ENCODE results near the gene CPNE1.

CPNE1 gene

DNA sequence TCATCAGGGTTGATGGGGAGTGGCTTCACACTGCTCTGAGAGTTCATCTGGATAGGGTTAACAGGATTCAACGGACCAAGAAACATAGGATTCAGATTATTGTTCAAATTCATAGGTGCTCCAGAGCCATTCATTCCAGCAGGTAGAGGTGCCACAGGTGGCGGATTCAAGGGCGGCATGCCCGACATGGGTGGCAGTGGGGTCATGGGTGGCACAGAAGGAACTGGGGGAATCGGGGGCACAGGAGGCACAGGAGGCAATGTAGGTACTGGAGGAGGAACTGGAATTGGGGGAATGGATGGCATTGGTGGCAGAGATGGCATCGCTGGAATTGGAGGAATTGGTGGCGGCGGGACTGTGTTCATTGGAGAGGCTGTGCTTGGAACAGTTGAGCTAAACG lies 10.3 kb downstream of the CPNE1 start:
- no peak overlapping the region for H3K4me3 ChIP-seq (ENCODE audit: low read length)
- H4K20me1 ChIP-seq (ENCODE audit: insufficient read depth, low read length) = peaks cover 91% of the 10 kb centered on the region
- H3K36me3 ChIP-seq (replicated peaks; ENCODE audit: low read depth, low read length) = peaks cover 53% of the 10 kb centered on the region

DNA sequence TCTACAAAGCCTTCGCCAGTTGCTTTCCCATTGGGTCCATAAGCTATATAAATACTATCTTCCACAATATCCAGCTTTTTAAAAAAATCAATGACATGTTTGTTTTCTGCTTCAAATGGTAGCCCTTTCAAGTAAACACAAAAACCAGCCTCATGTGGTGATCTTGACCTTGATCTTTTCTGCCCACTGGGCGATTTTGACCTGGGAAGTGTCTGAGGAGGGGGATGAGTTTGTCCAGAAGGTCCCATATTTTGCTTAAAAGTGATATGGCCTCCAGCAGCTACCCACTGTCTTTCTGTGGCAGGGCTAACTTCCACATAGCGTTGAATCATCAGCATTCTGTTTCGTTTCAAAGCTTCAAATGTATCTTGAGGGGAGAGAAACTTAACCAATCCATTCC lies 10.8 kb downstream of the CPNE1 start:
- H3K4me3 ChIP-seq (ENCODE audit: low read length) = no peak overlapping the region
- no peaks in the 10 kb centered on the region for H3K4me1 ChIP-seq (ENCODE audit: low read length)
- no peak overlapping the region for H3K9ac ChIP-seq (ENCODE audit: low read length)
- no peak overlapping the region for H2AFZ ChIP-seq (ENCODE audit: low read depth, low read length)
- peaks cover 58% of the 10 kb centered on the region for H3K36me3 ChIP-seq (replicated peaks; ENCODE audit: low read depth, low read length)
- H3K79me2 ChIP-seq (ENCODE audit: low read length) = peaks cover 100% of the 10 kb centered on the region
- no peak overlapping the region for H3K27ac ChIP-seq (ENCODE audit: low read length)
- H4K20me1 ChIP-seq (ENCODE audit: insufficient read depth, low read length) = peaks cover 91% of the 10 kb centered on the region
- no peak for TF ChIP-seq EZH2phosphoT487 (IDR thresholded peaks at IDR 0.05; ENCODE audit: low read depth)
- TF ChIP-seq, protein P1, sequence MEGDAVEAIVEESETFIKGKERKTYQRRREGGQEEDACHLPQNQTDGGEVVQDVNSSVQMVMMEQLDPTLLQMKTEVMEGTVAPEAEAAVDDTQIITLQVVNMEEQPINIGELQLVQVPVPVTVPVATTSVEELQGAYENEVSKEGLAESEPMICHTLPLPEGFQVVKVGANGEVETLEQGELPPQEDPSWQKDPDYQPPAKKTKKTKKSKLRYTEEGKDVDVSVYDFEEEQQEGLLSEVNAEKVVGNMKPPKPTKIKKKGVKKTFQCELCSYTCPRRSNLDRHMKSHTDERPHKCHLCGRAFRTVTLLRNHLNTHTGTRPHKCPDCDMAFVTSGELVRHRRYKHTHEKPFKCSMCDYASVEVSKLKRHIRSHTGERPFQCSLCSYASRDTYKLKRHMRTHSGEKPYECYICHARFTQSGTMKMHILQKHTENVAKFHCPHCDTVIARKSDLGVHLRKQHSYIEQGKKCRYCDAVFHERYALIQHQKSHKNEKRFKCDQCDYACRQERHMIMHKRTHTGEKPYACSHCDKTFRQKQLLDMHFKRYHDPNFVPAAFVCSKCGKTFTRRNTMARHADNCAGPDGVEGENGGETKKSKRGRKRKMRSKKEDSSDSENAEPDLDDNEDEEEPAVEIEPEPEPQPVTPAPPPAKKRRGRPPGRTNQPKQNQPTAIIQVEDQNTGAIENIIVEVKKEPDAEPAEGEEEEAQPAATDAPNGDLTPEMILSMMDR (IDR thresholded peaks at IDR 0.05; ENCODE audit: low read depth, low read length) = no peak
- H3K9me3 ChIP-seq (ENCODE audit: insufficient read depth, low read length) = no peaks in the 10 kb centered on the region
- H3K4me2 ChIP-seq (ENCODE audit: low read length) = no peak overlapping the region
- H3K27me3 ChIP-seq (ENCODE audit: low read depth, low read length) = no peaks in the 10 kb centered on the region

More for the DNA sequence above, 10.3 kb downstream of the CPNE1 start:
- Histone ChIP-seq H3K27ac (ENCODE audit: low read length) (no peak overlapping the region), H3K79me2 (ENCODE audit: low read length) (peaks cover 100% of the 10 kb centered on the region), H3K4me1 (ENCODE audit: low read length) (no peaks in the 10 kb centered on the region), H3K4me2 (ENCODE audit: low read length) (no peak overlapping the region), H3K9me3 (ENCODE audit: insufficient read depth, low read length) (no peaks in the 10 kb centered on the region), H3K9ac (ENCODE audit: low read length) (no peak overlapping the region), H2AFZ (ENCODE audit: low read depth, low read length) (no peak overlapping the region), H3K27me3 (ENCODE audit: low read depth, low read length) (no peaks in the 10 kb centered on the region)
- no peak for TF ChIP-seq EZH2phosphoT487 (IDR thresholded peaks at IDR 0.05; ENCODE audit: low read depth)
- TF ChIP-seq, protein P1 (IDR thresholded peaks at IDR 0.05; ENCODE audit: low read depth, low read length) = no peak

DNA sequence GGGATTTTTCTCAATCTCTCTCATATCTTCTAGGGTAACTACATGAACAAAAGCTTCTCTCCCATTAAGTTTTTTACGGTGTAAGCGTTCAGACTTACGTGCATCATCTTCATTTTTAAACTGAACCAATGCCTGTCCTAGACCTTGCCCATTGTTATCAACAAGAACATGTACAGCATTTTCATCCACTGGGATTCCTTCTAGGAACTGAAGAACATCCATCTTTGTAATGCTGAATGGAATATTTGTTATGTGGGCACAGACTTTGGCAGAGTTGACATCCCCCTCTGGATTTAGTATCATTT lies 11.3 kb downstream of the CPNE1 start:
- peaks cover 100% of the 10 kb centered on the region for H3K79me2 ChIP-seq (ENCODE audit: low read length)
- H3K9me3 ChIP-seq (ENCODE audit: insufficient read depth, low read length) = no peaks in the 10 kb centered on the region
- TF ChIP-seq EZH2phosphoT487 (IDR thresholded peaks at IDR 0.05; ENCODE audit: low read depth) = no peak
- TF ChIP-seq, protein P1 (IDR thresholded peaks at IDR 0.05; ENCODE audit: low read depth, low read length) = no peak
- H3K4me2 ChIP-seq (ENCODE audit: low read length) = no peak overlapping the region
- peaks cover 62% of the 10 kb centered on the region for H3K36me3 ChIP-seq (replicated peaks; ENCODE audit: low read depth, low read length)
- H3K9ac ChIP-seq (ENCODE audit: low read length) = no peak overlapping the region
- H3K27ac ChIP-seq (ENCODE audit: low read length) = no peak overlapping the region
- H3K27me3 ChIP-seq (ENCODE audit: low read depth, low read length) = no peaks in the 10 kb centered on the region
- H3K4me3 ChIP-seq (ENCODE audit: low read length) = no peak overlapping the region
- H3K4me1 ChIP-seq (ENCODE audit: low read length) = no peaks in the 10 kb centered on the region
- H2AFZ ChIP-seq (ENCODE audit: low read depth, low read length) = no peak overlapping the region
- H4K20me1 ChIP-seq (ENCODE audit: insufficient read depth, low read length) = peaks cover 91% of the 10 kb centered on the region

DNA sequence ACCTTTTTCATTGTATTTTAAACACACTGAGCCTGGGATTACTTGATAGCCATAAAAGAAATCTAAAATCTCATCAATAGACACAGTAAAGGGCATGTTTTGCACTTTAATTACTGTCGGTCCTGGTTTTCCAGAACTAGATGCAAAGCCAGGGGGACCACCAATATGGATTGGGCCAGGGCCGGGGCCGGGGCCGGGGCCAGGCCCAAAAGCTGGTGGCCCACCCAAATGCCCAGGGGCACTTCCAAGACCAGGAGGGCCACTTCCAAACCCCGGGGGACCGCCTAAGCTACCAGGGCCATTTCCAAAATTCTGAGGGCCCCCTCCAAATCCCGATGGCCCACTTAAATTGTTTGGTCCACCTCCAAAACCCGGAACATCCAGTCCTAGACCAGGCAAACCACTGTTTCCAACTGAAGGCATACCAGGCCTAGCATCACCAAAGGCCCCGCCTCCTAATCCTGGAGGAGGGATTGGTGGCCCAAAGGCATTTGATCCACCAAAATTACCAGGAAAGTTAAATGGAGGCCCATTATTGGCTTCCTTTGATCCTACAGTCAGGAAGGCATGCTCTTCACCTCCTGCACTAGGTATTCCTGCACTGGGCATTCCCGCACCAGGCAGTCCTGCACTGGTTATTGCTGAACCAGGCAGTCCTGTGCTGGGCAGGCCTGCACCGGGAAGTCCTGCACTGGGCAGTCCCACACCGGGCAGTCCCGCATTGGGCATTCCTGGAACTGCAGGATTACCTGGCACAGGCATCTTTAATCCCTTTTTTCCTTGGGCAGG lies 11.9 kb downstream of the CPNE1 start:
- no peak for TF ChIP-seq EZH2phosphoT487 (IDR thresholded peaks at IDR 0.05; ENCODE audit: low read depth)
- TF ChIP-seq, protein P1 (IDR thresholded peaks at IDR 0.05; ENCODE audit: low read depth, low read length) = no peak
- peaks cover 62% of the 10 kb centered on the region for H3K36me3 ChIP-seq (replicated peaks; ENCODE audit: low read depth, low read length)
- no peak overlapping the region for H3K9ac ChIP-seq (ENCODE audit: low read length)

More for the DNA sequence above, 11.9 kb downstream of the CPNE1 start:
- Histone ChIP-seq H3K4me3 (ENCODE audit: low read length) (no peak overlapping the region), H3K27ac (ENCODE audit: low read length) (no peak overlapping the region), H3K27me3 (ENCODE audit: low read depth, low read length) (no peaks in the 10 kb centered on the region), H3K9me3 (ENCODE audit: insufficient read depth, low read length) (no peaks in the 10 kb centered on the region), H3K4me1 (ENCODE audit: low read length) (no peaks in the 10 kb centered on the region), H4K20me1 (ENCODE audit: insufficient read depth, low read length) (peaks cover 91% of the 10 kb centered on the region), H2AFZ (ENCODE audit: low read depth, low read length) (no peak overlapping the region), H3K4me2 (ENCODE audit: low read length) (no peak overlapping the region), H3K79me2 (ENCODE audit: low read length) (peaks cover 100% of the 10 kb centered on the region)
